ENCODE data around the gene CNOT1. TPM values are rescaled to one million over a fixed set of nuclear protein-coding genes. Genes with fewer than 3 reads are reported as not detected.

The CNOT1 gene
- total RNA-seq, 1 experiment from 2014 or later = 230 TPM

DNA sequence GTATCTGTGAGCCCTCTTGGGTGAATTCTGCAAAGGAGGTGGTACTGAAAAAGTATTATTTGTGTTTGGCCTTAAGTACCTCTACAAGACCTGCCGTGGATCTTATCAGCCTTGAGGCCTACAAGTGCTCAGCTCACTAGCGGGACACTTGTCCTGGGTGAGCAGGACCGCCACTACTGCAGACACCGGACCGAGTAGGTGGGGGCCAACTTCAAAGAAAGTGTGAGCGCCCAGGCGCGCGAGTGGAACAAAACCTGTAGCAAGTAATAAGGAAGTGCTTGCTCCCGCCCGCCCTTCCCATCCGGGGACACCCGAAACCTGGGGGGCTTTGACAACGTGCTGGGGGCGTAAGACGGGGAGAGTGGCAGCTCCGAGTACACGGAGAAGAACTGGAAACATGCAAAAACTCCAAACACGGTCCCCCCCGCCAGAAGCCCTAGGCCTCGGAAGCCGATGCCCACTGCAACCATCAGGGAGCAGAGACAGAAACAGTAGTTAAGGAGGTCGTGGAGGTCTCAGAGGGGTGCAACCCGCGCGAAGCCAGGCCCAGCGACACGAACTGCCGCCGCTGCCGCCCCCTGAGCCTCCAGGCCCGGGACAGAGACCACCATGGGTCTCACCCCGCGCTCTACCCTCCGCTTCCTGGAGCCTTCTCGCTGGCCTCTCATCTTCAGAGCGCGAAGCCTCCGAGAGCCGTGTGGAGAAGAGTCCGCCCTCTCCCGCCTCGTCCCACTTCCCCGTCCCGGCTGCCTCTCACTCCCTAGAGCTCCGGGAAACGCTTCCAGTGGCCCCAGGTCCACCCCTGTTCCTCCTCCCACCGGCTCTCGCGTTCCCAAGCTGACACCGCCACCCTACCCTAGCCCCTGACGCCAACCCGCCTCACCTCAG, 537 bp downstream of the CNOT1 start:
- DNase-seq (ENCODE audit: low read depth, low spot score) (no peak), ATAC-seq (peak; percentile 18)
- ChIA-PET POLR2A (no interaction called here), CTCF (no interaction called here), RAD21 (ENCODE audit: low non-redundant PET in 1 of 2, low total read pairs in 2 of 2, uncharacterized antibody in 2 of 2, unreplicated experiment in 2 of 2) (no interaction called here)
- H3K9ac ChIP-seq (ENCODE audit: low read length) = peak overlapping the region; percentile 100
- H3K79me2 ChIP-seq (ENCODE audit: insufficient read depth, low read length) = peaks cover 56% of the 10 kb centered on the region
- no peaks in the 10 kb centered on the region for H3K9me2 ChIP-seq (ENCODE audit: insufficient read depth)
- no peaks in the 10 kb centered on the region; the same call in 1 of the 2 replicates for H4K20me1 ChIP-seq (ENCODE audit: insufficient read depth)
- peak overlapping the region; percentile 86 for H3K4me2 ChIP-seq (ENCODE audit: low read length)
- peaks cover 13 to 22% of the 10 kb centered on the region in 2 experiments for H3K4me1 ChIP-seq (ENCODE audit: control insufficient read depth in 1 of 2, insufficient read depth in 2 of 2, low read length in 2 of 2)
- H3K9me3 ChIP-seq (ENCODE audit: control insufficient read depth in 1 of 2, insufficient read depth in 1 of 2, low read depth in 1 of 2, low read length in 2 of 2) = no peaks in the 10 kb centered on the region
- no TSS peak for BruUV-seq (replicated peaks)
- H3K4me3 ChIP-seq (replicated peaks in 1 of 2; ENCODE audit: low read depth in 1 of 2, low read length in 2 of 2) = peak overlapping the region; percentile 83 to 99
- H2AFZ ChIP-seq (ENCODE audit: low read depth, low read length, poor library complexity, severe bottlenecking) = no peak overlapping the region
- H3K27me3 ChIP-seq (ENCODE audit: insufficient read depth, low read length) = no peaks in the 10 kb centered on the region
- peaks cover 3 to 10% of the 10 kb centered on the region in 2 experiments; a peak in 2 of 4 replicates for H3K36me3 ChIP-seq (ENCODE audit: control insufficient read depth in 1 of 2, insufficient read depth in 2 of 2, low read length in 2 of 2)
- intact Hi-C loops (cut with micrococcal nuclease) = no loop called here
- peak overlapping the region; percentile 96 for H3K27ac ChIP-seq (ENCODE audit: low read depth, low read length)
- no peak for TF ChIP-seq ELF1 (IDR thresholded peaks at IDR 0.05; ENCODE audit: borderline replicate concordance, low read depth)
- TF ChIP-seq, protein P1, sequence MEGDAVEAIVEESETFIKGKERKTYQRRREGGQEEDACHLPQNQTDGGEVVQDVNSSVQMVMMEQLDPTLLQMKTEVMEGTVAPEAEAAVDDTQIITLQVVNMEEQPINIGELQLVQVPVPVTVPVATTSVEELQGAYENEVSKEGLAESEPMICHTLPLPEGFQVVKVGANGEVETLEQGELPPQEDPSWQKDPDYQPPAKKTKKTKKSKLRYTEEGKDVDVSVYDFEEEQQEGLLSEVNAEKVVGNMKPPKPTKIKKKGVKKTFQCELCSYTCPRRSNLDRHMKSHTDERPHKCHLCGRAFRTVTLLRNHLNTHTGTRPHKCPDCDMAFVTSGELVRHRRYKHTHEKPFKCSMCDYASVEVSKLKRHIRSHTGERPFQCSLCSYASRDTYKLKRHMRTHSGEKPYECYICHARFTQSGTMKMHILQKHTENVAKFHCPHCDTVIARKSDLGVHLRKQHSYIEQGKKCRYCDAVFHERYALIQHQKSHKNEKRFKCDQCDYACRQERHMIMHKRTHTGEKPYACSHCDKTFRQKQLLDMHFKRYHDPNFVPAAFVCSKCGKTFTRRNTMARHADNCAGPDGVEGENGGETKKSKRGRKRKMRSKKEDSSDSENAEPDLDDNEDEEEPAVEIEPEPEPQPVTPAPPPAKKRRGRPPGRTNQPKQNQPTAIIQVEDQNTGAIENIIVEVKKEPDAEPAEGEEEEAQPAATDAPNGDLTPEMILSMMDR (IDR thresholded peaks at IDR 0.05 in 2 of 3, conservative IDR thresholded peaks at IDR 0.05 in 1 of 3; ENCODE audit: borderline replicate concordance in 1 of 3, insufficient read depth in 1 of 3, low read depth in 2 of 3, low read length in 2 of 3) = no peak
- TF ChIP-seq EGR1 (IDR thresholded peaks at IDR 0.05; ENCODE audit: low read depth) = no peak
- TF ChIP-seq CBX3 (IDR thresholded peaks at IDR 0.05; ENCODE audit: low read depth) = no peak
- peak; percentile 24 for TF ChIP-seq YY1 (IDR thresholded peaks at IDR 0.05; ENCODE audit: extremely low read depth, insufficient replicate concordance, low read depth, low read length)
- no peak for TF ChIP-seq SIN3A (IDR thresholded peaks at IDR 0.05; ENCODE audit: low read depth)
- TF ChIP-seq POLR2AphosphoS5 (IDR thresholded peaks at IDR 0.05; ENCODE audit: low read depth, low read length) = peak; percentile 23; the same call in 1 of the 2 replicates
- peak; percentile 72 for TF ChIP-seq TCF7L2 (IDR thresholded peaks at IDR 0.05; ENCODE audit: borderline replicate concordance, extremely low read depth, insufficient read depth, insufficient read length)
- TF ChIP-seq, protein P2, sequence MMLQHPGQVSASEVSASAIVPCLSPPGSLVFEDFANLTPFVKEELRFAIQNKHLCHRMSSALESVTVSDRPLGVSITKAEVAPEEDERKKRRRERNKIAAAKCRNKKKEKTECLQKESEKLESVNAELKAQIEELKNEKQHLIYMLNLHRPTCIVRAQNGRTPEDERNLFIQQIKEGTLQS (IDR thresholded peaks at IDR 0.05) = no peak
- no peak for TF ChIP-seq EZH2 (IDR thresholded peaks at IDR 0.05)
- TF ChIP-seq, protein P3, sequence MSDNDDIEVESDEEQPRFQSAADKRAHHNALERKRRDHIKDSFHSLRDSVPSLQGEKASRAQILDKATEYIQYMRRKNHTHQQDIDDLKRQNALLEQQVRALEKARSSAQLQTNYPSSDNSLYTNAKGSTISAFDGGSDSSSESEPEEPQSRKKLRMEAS (IDR thresholded peaks at IDR 0.05) = peak; percentile 26; the same call in 1 of the 2 replicates
- TF ChIP-seq RAD21 (IDR thresholded peaks at IDR 0.05; ENCODE audit: low read depth) = no peak
- peak; percentile 52 for TF ChIP-seq ZFX (IDR thresholded peaks at IDR 0.05)
- TF ChIP-seq, protein P4, sequence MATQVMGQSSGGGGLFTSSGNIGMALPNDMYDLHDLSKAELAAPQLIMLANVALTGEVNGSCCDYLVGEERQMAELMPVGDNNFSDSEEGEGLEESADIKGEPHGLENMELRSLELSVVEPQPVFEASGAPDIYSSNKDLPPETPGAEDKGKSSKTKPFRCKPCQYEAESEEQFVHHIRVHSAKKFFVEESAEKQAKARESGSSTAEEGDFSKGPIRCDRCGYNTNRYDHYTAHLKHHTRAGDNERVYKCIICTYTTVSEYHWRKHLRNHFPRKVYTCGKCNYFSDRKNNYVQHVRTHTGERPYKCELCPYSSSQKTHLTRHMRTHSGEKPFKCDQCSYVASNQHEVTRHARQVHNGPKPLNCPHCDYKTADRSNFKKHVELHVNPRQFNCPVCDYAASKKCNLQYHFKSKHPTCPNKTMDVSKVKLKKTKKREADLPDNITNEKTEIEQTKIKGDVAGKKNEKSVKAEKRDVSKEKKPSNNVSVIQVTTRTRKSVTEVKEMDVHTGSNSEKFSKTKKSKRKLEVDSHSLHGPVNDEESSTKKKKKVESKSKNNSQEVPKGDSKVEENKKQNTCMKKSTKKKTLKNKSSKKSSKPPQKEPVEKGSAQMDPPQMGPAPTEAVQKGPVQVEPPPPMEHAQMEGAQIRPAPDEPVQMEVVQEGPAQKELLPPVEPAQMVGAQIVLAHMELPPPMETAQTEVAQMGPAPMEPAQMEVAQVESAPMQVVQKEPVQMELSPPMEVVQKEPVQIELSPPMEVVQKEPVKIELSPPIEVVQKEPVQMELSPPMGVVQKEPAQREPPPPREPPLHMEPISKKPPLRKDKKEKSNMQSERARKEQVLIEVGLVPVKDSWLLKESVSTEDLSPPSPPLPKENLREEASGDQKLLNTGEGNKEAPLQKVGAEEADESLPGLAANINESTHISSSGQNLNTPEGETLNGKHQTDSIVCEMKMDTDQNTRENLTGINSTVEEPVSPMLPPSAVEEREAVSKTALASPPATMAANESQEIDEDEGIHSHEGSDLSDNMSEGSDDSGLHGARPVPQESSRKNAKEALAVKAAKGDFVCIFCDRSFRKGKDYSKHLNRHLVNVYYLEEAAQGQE (IDR thresholded peaks at IDR 0.05; ENCODE audit: low read depth) = no peak
- TF ChIP-seq FOSL1 (IDR thresholded peaks at IDR 0.05; ENCODE audit: low read depth) = no peak
- TF ChIP-seq, protein P5, sequence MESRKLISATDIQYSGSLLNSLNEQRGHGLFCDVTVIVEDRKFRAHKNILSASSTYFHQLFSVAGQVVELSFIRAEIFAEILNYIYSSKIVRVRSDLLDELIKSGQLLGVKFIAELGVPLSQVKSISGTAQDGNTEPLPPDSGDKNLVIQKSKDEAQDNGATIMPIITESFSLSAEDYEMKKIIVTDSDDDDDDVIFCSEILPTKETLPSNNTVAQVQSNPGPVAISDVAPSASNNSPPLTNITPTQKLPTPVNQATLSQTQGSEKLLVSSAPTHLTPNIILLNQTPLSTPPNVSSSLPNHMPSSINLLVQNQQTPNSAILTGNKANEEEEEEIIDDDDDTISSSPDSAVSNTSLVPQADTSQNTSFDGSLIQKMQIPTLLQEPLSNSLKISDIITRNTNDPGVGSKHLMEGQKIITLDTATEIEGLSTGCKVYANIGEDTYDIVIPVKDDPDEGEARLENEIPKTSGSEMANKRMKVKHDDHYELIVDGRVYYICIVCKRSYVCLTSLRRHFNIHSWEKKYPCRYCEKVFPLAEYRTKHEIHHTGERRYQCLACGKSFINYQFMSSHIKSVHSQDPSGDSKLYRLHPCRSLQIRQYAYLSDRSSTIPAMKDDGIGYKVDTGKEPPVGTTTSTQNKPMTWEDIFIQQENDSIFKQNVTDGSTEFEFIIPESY (IDR thresholded peaks at IDR 0.05; ENCODE audit: extremely low read depth, insufficient replicate concordance, low read length) = no peak
- no peak for TF ChIP-seq EZH2phosphoT487 (IDR thresholded peaks at IDR 0.05; ENCODE audit: borderline replicate concordance)
- no peak for TF ChIP-seq POLR2A (IDR thresholded peaks at IDR 0.05; ENCODE audit: borderline replicate concordance, extremely low read depth, insufficient read depth, insufficient read length)

Data from HCT116 (cell line).